ENCODE results near the gene KIF26B.

- TF ChIP-seq EP300 (IDR thresholded peaks at IDR 0.05; ENCODE audit: borderline replicate concordance in 1 of 2, low read depth in 1 of 2, low read length in 1 of 2) = no peak
- TF ChIP-seq CTCF (IDR thresholded peaks at IDR 0.05) = no peak
- no peak for TF ChIP-seq EZH2phosphoT487 (IDR thresholded peaks at IDR 0.05; ENCODE audit: borderline replicate concordance, low read depth)
Observed at GRCh38 chr1:245266105-245266504, 111.3 kb downstream of the KIF26B start.

All from SK-N-SH (cell line).